GM18517 (cell line): ENCODE data around the gene FLT4.

Experiments
- ATAC-seq: cut with Tn5 transposase; IDR thresholded peaks from one replicate; pipeline ENCODE4 v1.9.1; 2021; ENCODE audit warnings: mild to moderate bottlenecking, moderate library complexity; ENCODE audit not compliant: unreplicated experiment

Gene FLT4

DNA sequence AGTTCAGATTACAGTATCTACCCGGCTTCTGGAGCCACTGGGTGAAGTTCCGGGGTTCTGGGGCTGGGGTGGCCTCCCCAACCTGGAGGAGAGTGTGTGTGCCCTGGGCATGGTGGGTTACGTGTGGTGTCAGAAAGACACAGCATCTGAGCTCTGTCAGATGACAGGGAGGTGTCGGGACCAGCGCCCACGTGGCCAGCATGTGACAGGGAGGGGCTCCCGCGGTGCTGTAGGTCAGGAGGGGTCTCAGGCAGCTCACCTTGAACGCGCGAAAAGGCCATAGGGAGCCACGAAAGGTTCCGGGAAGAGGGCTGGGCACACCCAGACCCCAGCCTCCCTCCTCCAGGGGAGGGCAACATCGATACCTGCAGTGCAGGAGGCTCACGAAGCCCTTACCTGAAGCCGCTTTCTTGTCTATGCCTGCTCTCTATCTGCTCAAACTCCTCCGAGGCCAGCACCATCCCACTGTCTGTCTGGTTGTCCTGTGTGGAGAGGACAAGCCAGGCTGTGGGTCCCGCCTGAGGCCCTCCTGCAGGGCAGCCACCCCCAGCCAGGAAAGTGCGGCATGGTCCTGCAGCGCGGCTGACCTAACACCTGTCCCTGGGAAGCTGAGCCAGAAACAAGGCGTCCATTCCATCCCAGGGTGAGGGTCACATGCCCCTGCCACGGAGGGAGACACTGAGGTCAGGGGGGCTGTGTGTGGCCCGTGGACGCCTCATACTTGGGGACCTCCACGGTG, 40.7 kb downstream of the FLT4 start:
- no peak for ATAC-seq

GRCh38 chr5:180607861-180608571, 41.4 kb downstream of the FLT4 start:
- no peak for ATAC-seq

DNA sequence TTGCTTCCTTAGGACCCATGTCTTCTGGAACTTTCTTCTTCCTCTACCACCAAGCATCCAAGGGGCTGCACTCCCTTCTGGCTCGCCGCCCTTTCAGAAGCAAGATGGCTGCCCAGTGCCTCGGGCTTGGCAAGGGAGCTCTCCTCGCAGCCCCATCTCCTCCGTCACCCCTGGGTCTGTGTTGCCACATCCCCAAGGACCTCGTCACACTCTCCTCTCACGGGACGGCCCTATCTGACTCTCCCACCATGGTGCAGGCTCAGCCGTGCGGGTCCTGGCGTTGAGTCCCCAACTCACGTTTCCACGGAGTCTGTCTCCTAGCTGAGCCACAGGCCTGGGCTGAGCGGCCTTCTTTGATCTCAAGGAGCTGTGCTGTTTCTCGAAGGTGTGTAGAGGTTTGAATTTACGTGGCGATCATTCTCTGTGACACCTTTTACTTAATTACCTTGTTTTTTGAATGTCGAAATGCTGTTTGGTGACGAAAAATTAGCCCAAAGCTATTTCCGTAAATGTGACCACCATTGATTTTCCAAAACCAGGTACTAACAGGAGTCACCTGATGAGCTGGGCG, 43.1 kb downstream of the FLT4 start:
- no peak for ATAC-seq

DNA sequence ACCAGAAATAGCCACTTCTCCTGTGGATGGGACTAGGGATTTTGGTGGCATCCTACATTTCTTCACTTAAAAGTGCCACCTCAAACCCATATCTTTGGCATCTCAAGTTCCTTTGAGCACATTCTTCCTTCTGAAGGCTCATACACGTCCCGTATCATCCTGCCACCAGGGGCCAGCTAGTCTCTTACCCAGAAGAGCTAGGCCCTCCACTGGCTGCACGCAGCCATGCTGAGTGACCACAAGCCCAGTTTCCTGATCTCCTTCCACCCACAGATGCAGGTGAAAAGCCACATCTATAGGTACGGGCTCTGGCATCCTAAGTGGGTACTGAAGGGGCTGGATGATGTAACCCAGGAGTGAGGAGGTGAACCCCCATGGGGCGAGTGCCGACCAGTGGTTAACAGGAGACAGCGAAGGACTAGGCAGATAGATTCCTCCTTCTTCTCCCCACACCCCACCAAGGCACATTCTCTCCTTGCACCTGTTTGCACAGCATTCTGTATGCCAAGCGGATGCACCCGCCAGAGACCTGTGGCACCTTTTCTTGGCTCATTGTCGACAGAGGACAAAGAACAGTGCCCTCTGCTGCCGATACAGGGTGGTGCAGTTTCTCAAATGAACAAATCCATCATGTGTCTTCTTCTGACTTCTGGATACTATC, 43.7 kb downstream of the FLT4 start:
- ATAC-seq: no peak

DNA sequence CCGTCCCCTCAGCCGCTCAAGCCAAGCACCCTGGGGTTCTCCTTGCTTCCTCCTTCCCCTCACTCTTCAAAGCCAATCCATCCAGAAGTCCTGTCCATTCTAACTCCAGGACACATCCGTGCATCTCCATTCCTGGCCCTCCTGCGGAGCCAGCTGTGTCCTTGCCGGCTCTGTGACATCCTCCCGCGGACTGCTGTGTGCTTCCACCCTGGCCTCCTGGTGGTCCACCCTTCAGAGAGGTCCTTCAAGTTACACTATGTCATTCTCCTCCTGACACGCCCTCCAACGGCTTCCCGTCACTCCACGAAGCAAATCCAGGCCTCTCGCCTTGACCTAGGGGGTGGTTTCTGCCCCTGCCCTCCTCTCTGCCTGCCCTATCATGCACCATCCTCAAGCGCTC, 45.1 kb downstream of the FLT4 start:
- ATAC-seq: no peak

DNA sequence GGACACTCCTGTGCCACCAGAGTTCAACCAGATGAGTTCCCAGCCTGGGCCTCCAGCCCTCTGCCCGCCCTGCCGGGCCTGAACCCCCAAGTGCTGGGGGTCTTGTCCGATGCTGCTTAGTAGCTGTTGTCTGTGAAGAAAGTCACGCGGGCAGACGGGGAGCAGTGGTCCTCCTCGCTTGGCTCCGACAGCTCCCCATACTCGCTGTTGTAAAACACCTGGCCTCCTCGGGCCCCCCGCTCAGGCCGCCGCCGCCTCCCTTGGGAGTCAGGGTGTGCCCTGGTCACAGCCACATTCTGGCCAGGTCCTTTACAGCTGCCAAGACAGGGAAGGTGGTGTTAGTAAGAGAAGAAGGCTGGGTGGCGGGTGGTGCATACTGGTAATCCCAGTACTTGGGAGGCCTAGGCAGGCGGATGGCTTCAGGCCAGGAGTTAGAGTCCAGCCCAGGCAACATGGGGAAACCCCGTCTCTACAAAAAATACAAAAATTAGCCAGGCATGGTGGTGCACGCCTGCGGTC, 46.3 kb downstream of the FLT4 start:
- ATAC-seq: no peak

- no peak for ATAC-seq
These were observed 46.8 kb downstream of the FLT4 start for GRCh38 chr5:180602481-180603075.

DNA sequence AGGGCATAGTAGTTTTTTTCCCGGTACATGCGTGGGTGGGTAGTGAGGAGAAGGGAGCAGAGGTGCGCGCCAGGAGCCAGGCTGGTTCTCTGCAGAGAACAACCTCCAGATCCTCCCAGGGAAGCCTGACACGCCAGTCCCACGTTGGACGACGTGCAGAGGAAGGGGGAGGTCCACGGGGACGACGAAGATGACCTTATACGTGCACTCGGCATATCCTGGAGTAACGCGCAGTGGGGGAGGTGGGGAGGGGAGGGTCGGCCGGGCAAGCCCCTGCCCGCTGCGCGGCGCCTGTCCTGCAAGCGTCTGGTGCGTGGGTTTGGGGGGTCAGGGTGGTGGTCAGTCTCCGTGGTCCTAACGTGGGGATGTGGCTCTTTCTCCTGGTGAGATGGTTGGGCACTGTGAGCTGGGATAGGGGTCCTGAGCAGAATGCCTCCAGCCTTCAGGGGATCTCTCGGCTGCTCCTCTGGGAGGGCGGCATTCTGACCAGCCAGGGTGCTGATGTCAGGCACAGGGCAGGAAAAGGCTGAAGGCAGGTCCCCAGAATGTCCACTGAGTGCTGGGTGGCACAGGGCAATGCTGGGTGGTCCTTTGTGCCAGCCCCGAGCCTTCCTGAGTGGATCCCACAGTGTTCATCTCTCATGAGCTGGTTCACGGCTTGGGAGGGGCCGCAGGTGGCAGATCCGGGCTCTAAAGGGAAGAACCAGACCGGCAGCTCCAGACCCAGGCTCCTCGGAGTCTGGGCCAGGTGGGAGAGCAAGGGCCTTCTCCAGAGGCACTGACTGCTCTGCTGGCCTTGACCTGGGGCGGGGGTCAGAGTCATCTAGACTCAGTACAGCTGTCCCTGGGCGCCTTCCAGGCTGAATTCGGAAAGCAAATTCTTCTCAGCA, 47.6 kb downstream of the FLT4 start:
- ATAC-seq: no peak

- ATAC-seq: no peak
These were observed 48.8 kb downstream of the FLT4 start for GRCh38 chr5:180600554-180601041.

DNA sequence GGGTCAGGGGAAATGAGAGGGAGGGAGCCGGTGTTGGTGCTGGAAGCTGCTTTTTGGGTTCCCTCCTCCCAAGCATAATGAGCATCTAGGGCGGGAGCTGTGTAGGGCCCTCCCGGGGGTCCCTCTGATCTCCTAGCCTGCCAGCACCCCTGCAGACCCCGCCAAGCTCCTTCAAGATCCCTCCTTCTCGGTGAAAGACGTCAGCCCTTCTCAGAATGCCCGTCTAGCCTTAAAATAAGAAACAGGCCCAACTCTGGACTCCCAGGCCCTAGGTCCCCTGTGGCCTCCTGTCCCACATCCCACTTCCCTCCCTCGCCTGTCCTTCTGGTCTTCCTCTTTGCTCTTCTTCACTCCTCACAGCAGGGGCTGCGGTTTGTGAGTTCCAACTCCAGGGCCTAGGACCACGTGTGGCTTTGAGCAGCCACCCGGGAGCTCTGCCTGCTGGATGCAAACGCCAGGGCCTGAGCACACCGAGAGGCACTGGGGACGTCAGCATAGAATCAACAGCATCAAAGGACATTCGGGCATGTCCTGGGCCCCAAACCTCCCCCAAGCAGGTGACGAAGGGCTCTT, 49.3 kb downstream of the FLT4 start:
- ATAC-seq: no peak

DNA sequence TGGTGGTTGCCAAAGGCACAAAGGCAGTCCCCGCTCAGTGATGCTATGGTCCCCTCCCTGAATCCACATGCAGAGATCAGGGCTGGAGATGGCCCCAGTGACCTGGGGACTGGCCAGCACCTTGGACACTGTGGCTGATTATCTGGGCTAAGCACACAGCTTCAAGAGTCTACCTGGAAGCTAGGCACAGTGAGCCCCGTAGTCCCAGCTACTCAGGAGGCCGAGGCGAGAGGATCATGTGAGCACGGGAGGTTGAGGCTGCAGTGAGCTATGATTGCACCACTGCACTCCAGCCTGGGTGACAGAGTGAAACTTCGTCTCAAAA, 49.8 kb downstream of the FLT4 start:
- no peak for ATAC-seq

DNA sequence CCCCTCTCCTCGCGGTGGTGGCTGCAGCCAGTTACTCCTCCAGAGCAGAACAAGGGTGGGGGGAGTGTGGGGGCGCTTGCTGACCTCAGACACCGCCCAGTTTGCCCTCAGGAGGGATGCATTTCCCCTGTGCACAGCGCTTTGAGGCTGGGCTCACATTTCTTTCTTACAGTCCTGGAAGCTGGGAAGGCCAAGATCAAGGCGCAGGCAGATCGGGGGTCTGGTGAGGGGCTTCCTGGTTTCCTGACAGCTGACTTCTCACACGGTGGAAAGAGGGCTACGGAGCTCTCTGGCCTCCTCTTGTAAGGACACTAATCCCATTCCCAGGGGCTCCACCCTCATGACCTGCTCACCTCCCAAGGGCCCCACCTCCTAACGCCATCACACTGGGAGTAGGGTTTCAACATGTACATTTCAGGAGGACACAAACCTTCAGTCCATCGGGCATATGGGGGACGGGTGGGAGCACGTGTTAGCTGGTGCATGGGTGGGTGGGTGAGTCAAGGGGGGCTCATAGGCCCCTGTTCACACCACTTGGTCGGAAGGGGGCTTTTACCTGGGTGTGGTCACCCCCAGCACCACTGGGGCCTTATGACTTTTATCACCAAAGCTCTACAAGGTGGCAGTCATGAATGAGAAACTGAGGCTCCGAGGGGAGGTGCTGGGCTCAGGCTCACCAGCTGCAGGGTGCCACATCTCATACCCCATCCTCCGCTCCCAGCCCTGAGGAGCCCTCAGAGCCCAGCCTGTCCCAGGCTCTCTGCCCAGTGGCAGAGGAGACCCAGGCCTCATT, 50.4 kb downstream of the FLT4 start:
- no peak for ATAC-seq

GRCh38 chr5:180598316-180598701, 51.1 kb downstream of the FLT4 start:
- ATAC-seq: no peak

DNA sequence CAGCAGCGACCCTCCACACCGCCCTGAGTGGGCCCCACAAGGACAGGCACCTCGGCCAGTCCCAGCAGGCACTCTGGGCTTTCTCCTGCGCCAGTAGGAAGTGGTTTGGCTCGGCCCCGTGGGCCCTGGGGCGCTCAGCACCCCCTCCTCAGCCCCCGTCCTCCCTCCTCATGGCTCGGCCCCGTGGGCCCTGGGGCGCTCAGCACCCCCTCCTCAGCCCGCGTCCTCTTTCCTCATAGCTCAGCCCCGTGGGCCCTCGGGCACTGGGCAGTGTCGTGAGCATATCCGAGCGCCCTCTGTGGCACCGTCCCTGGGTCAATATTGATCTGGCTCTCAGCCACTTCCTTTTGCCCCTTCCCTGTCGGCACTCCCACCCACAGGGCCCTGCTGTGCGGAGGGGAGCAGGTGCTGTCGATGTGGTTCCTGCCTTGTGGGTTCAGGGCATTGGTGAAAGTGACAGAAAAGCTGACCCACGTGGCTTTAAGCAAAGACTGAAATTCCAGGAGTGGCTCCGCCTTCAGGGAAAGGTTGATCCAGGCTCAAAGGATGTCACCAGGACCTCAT, 52.6 kb downstream of the FLT4 start:
- ATAC-seq: no peak

DNA sequence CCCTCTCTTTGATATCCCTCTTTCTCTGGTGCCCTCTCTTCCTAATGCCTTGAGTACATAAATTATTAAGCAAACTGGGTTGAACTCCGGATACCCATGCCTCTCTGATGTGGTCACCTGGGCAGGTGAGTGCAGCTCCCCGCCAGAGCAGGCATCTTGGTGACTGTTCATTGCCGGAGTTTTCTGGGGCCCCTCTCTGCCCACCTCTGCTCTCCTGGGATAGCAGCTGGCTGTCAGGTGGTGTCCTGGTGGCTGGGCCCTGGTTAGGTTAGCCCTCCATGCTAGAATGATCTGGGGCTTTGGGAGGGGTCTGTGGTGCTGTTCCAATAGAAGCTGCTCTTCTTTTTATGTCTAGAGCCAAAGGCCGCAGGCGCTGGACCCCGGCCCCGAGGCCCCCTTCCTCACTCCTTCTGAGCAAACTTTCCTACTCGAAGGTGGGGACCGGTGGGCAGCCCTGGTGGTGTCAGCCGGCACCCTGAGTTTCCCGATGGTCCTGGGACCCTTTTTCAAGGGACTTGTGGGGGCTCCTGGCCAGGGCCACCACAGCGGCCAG, 53.2 kb downstream of the FLT4 start:
- no peak for ATAC-seq

GRCh38 chr5:180595381-180596114, 53.9 kb downstream of the FLT4 start:
- no peak for ATAC-seq

DNA sequence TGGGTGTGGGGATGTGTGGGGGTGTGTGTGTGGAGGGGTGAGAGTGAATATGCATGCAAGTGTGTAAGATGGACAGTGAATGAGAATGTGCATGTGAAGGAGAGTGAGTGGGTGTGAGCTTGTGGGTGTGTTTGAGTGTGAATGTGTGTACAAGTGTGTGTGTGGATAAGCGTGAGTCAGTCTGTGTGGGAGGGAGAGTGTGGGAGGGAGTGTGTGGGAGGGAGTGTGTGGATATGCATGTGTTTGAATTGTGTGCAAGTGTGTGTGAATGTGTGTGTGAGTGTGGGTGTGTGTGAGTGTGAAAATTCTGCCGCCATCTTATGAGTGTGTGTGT, 54.4 kb downstream of the FLT4 start:
- ATAC-seq: no peak
